COLO668 (cell line): Measurements from ENCODE around the gene FAM110A.
A peak's percentile ranks its signal among the peaks of the same experiment; 100 is the strongest.
"Not testable (repeated sequence)": the region's sequence is repeated elsewhere in the genome, so short reads cannot be mapped to it uniquely, and the experiment has no call there.

Experiments used
- DNase-seq: peaks from one replicate; lab custom pipeline; 2025; ENCODE audit not compliant: unreplicated experiment; lab: John Stamatoyannopoulos, UW

FAM110A gene

DNA sequence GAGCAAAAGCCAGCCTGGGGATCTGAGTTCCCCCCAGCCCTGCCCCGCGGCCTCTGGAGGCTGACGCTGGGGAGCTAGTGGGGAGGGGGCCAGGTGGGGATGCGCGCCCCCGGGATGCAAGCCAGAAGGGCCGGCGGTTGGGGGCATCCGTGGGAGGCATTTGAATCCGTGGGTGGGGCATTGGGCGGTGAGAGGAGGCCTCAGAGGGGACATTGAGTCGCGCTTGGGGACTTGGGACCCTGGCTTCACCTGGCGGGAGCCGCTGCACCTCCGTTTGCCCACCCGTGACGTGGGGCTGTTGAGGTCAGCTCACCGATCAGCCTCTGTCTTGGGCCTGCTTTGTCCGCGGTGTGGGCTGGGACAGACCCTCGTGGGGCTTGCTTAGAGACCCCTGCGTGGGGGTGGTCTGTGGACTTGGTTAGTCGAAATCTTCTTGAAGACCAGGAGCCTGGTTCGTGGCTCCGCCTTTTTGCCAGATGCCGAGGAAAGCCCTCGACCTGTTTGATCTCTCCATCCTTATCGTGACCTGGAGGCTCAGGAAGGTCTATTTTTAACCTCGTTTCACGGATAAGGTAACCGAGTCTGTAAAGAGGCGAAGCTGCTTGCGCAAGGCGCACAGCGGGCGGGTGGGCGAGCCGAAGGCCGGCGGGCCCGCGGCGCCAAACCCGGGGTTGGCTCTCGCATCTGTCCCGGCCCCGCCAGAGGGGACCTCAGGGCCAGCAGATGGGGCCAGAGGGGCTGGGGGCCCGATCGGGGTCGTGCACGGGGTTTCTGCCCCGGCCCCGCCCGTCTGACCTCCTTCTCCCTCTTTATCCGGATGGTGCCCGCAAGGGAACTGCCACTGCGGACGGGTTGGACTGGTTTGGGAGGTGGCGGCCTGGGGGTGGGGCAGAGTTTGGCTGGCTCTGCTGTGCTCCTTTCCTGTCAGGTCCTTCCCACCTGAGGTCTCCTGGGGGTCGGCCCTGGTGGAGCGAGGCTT is 8.3 kb downstream of the FAM110A start:
- peak; percentile 59 for DNase-seq

DNA sequence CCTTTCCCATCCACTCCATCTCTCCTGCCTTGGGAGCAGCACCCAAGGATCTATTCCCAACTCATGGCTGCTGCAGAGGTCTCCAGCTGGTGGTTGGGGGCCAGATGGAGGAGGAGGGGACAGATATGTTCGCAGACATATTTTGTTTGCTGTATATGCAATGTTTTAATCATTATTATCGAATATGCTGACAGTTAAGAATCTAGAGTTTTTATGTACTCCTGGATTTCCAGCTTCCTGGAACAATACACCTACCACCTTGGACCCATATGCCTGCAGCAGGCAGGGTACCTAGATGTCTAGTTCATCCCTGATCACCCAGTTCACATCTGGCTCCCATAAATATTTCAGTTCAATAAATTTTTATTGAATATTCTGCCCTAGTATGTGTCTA is 9.0 kb downstream of the FAM110A start:
- no peak for DNase-seq

DNA sequence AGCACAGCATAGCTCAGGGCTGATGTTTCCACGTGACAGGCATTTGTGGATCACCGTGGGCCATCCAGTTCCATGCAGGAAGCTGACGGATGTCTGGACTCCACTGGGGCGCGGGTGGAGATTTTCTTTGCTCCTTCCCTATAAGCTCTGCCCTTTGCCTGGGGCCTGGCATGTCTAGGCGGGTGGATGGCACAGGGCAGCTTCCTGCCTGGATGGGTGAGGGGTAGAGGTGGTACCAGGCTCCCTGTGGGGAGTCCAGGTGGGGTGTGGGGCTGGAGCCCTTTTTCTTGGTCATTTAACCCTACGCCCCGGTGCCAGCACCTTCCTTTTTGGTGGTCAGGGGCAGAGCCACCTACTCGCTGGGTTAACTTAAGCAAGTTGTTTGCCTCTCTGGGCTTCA is 10.4 kb downstream of the FAM110A start:
- no peak for DNase-seq

DNA sequence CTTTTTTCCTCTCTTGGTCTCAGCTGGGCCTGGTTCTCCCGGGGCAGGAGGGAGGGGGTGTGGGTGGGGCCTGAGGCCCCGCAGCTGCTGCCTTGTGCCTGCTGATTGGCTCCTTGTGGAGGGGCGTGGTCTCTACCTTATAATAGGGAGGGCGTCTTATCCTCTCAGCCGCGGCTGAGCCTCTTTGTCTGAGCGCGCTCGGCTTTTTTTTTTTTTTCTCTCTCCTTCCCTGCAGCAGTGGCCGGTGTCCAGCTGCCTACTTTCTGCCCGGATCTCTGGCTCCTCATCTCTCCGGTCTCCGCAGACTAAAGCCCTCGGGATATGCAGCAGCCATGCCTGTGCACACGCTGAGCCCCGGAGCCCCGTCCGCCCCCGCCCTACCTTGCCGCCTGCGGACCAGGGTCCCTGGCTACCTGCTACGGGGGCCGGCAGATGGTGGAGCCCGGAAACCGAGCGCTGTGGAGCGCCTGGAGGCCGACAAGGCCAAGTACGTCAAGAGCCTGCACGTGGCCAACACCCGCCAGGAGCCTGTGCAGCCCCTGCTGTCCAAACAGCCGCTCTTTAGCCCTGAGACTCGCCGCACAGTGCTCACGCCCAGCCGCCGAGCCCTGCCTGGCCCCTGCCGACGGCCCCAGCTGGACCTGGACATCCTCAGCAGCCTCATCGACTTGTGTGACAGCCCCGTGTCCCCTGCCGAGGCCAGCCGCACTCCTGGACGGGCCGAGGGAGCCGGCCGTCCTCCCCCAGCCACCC is 11.1 kb downstream of the FAM110A start:
- DNase-seq, result peak; percentile 93

DNA sequence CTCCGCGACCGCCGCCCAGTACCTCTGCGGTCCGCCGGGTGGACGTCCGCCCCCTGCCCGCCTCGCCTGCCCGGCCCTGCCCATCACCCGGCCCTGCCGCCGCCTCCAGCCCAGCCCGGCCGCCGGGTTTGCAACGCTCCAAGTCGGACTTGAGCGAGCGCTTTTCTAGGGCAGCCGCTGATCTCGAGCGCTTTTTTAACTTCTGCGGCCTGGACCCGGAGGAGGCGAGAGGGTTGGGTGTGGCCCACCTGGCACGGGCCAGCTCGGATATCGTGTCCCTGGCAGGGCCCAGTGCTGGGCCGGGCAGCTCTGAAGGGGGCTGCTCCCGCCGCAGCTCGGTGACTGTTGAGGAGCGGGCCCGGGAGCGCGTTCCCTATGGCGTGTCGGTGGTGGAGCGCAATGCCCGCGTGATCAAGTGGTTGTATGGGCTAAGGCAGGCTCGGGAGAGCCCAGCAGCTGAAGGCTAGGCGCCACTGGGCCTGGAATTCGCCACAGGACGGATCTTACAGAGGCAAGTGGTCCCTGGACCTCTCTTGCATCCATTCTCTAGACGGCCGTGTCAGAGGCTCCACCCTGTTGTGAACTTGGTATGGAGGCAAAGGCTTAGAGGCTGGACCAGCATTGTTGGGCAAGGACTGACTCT is 11.8 kb downstream of the FAM110A start:
- DNase-seq, result no peak

DNA sequence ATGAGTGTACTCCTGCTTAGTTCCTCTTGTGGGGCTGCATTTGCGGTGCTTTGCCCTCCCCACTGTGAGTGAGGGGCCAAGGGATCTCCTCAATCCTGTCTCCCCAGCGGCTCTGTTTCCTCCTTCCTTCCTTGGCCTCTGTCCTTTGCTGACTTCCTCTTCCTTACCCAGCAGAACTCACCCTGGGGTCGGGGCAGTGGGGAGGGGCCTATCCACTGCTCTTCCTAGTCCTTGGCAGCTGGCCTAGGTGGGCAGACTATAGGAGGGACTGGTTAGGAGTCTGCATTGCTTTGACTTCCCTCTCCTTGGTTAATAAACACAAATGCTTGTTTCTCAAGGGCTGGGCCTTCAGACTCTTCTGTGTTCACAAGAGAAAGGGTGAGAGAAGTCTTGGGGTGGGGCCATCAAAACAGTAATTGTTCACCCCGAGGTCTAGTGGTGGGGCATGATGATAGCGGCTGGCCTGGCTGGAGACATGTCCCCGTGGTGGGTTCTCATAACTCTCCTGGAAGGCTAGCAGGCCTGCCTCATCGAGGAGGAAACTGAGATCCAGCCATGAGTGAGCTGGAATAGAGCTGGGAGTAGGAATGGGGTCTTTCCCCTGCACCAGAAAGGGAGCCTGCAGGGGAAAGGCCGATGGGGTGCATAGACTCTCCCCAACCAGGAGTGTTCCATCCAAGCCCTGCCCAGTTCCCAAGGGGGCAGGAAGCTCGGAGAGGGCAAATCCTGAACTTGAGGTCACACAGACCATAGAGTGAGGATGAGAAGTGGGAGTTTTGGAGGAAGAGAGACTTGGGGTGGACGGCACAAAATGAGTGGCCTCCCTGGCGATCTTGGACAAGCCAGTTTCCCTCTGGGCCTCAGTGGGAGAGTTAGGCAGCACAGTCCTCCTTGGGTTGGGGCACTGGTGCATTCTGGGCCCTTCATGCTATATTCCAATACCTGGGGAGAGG is 12.7 kb downstream of the FAM110A start:
- no peak for DNase-seq

DNA sequence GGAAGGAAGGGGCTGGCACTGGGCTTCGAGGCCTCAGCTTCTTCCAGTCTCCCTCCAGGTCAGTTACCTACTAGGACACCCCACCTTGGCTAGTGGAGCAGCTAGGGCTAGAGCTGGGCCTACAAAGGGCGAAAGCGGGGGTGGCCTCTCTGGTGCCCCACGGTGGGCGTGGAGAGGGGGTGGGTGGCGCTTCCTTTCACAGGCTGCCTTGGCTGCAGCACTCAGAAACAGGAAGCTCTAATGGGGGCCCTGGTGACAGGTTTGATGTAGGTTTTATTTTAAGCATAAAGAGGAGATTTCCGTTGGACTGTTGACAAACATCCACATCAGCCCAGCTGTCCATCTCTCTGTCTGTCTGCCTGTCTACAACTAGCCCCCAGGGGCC is 13.4 kb downstream of the FAM110A start:
- no peak for DNase-seq

DNA sequence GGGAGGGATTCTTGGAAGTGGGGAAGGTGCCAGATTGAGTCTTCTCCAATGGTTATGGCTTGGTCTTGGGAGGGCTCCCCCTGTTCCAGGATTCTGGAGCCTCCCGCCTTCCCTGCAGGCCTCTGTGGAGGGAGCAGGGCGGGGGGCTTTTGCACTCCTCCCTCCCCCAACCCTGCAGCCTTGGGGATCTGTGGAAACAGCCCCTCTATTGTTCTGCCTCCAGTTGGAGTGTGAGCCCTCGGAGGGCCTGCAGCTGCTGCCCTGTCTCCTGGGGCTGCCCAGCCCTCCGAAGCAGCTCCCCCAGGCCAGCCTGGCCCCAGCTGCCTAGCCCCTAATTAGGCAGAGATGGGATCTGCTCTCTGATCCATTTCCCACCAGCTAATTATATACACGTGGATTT is 14.7 kb downstream of the FAM110A start:
- no peak for DNase-seq

DNA sequence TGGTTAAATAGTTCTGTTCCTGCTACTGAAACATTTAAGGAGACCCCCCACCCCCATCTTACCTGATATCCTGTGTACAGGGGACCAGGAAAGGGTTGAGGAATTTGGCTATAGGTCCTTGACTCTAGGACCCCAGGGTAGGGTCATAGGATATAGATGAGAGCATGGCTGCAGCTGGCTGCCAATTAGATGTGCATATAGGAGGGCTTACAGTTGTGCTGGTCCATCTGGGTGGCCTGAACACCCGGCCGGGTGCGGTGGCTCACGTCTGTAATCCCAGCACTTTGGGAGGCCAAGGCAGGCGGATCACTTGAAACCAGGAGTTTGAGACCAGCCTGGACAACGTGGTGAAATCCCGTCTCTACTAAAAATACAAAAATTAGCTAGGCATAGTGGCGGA is 15.2 kb downstream of the FAM110A start:
- not testable (repeated sequence) for DNase-seq

DNA sequence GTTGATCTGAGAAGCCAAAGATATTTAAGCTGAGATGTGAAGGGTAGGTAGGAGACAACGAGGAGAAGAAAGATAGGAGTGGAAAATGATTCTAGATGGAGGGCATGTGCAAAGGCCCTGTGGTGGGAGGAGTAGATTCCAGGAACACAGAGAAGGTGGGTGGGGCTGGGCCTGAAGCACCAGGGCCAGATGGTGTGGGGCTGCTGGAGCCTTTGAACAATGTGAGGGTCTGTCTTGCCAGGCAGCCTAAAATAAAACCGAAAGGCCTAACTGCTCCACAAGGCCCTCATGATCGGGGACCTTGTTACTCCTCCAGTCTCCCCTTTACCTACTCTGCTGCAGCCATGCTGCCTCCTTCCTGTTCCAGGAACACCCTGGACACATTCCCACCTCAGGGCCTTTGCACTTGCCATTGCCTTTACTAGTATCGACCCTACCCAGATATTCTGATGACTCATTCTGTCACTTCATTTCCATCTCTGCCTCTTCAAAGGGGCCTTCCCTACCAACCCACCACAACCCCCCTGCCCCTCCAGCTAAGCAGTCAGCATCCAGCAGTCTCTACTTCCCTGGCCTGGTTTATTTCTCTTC is 20.0 kb downstream of the FAM110A start:
- no peak for DNase-seq

DNA sequence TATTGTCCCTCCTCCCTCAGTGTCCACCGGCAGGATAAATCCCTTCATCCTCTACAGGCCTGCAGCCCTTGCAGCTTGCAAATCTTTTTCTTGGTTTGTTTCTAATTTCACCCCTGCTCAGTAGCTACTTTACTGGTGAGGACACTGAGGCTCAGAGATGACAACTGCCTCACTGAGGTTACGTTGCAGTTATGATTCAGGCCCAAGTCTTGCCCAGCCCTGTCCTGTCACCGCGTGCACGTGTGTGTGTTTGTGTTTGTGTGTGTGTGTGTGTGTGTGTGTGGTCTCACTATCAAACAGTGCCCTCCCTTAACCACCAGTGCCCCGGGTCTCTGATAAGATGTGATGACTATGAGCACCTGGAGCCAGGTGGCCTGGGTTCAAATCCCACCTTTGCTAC is 21.1 kb downstream of the FAM110A start:
- no peak for DNase-seq

DNA sequence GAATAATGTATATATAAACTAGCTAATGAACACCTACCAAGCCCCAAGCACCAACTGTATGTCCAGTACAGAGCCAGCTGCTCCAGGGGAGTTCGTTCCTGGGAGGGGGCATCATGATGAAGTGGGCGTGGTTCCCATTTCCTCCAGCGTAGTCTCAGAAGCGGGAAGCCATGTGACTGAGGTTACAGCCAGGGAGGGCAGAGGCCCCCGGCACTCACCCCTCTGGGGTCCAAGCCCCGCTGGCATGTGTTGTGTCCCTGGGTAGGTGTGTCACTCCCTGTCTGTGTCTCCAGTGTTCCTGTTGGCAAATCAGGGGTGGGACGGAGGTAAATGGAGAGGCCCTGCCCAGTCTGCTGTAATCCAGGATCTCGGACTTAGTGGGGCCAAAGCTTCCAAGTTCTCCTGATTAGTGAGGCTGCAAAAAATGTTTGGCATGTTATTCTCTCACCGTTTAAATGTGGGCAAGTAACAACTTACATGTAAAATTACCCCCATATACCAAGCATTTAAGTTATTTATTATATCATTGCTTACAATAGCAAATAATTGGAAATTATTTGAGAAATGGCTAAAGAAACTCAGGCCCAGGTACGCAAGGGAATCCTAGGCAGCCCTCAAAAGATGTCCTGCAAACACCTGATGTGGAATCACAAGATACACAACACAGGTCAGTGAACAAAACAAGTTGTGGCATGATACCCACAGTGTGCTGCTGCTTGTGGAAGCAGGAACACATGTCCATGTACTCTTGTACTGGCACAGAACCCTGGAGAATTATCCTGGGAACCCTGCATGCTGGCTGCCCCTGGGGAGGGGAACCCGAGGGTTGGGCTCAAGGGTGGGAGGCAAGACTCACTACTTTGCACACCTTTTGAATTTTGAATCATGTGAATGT is 22.2 kb downstream of the FAM110A start:
- no peak for DNase-seq

DNA sequence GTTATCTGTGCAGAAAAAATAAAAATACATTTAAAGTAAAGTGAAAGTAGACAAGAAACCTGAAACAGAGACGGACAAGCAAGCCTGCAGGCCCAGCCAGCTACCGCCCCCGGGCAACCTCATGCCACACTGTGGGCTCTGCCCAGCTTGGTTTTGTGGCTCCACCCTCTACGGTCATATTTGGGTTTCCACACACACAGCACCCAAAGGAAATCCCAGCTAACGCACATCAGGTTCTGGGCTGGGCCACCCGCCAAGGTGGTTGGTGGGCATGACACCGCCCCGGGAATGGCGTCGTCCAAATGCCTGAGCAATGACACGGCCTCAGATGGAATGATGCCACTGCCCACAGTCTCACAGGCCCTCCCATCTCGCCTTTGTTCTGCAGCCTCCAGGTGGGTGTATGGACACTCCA is 22.9 kb downstream of the FAM110A start:
- no peak for DNase-seq

DNA sequence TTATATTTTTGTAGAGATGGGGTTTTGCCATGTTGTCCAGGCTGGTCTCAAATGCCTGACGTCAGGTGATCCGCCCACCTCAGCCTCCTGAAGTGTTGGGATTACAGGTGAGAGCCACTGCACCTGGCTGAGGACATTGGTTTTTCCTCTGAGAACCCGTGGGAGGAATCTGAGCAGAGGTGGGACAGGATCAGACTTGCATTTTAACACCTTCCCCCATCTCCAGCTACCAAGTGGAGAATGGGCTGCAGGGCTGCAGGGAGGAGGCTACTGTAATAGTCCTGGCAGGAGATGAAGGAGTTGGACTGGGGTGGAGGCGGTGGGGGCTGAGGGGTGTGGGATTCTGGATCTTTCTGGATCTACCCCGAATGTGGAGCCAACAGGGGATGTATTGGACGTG is 24.5 kb downstream of the FAM110A start:
- no peak for DNase-seq

DNA sequence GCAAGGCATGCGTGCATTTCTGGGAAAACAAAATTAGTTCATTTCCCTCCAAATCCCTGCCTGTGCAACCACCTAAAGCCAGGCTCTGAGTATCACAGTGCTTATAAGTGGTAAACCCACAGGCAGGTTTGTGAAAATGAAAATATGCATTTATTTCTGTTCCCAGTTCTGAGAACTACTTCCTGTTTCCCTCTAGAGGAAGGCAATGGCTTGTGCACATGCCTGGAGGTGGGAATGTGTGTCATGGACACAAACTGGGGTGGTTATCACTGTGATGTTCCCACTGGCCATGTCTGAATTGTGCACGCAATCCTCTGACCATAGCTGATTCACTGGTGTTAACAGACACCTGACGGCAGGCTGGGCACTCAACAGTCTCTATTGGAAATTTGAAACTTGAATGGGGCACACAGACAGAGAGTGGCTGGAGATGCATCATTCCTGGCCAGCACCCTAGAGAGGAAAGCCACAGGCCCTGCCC is 26.3 kb downstream of the FAM110A start:
- no peak for DNase-seq

DNA sequence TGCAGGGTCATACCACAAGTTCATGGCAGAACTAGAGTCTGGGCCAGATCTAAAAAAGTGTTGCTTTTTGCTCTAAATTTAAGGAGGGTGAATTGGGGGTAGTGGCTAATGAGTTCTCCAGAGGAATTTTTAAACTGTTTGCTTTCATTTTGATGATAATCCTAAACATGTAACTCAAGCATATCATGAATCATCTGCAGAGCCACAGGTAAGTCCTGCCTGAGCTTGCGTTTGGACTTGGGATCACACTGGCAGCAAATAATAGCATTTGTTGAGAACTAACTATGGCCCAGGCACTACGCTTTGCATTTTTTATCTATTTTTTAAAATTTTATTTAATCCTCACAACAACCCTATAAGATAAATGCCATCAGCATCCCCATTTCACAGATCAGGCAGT is 27.4 kb downstream of the FAM110A start:
- DNase-seq, result no peak

DNA sequence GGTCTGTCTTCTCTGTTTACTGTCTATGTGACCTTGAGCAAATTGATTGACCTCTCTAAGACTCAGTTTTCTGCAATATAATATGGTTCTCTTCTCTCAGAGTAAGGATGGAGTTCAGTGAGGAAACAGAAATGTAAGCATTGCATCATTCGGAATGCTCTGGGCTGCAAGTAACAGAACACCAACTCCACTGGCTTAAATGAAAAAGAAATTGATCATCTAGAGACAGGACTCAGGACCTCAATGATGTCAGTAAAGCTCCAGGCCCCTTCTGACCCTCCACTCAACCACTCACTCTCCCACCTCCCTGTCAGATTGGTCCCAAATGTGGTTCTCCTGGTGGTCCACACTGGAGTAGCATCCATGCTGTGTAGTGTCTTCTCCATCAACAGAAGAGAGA is 31.9 kb downstream of the FAM110A start:
- DNase-seq, result no peak

DNA sequence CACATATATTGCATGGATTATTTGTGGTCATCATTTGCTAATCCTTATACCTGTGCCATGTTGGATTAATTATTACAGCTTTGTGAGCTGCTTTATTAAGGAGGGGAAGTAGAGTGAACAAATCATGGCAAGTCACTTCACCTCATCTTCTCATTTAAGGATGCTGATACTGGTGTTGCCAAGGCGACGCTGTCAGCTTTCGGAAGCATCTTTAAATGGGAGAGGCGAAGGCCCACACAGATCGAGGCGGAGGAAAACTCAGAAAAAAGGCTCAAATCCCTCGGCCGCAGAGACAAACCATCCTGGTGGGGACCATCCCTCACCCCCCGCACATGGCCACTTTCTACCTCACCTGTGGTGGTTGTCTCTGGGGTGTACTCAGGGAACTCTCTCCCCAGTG is 34.8 kb downstream of the FAM110A start:
- no peak for DNase-seq

DNA sequence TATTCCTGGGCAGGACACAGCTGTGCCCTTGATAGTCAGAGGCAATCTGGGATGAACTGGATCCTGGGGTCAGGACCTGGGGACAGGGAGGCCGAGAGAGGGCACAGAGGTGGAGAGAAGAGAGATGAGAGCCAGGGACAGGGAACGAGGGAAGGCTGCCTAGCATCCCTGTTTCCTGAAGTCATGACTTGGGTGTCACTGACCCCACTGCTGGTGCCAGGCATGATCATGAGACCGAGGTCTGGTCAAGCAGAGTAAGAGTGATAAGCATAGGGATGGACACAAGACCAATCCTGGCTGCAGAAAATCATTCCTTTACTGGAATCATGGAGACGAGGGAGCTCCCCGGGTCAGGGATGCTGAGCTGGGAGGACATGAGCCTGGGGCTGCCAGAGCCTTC is 36.1 kb downstream of the FAM110A start:
- no peak for DNase-seq
